ENCODE measurements around the gene ROCK2.

Gene ROCK2

DNA sequence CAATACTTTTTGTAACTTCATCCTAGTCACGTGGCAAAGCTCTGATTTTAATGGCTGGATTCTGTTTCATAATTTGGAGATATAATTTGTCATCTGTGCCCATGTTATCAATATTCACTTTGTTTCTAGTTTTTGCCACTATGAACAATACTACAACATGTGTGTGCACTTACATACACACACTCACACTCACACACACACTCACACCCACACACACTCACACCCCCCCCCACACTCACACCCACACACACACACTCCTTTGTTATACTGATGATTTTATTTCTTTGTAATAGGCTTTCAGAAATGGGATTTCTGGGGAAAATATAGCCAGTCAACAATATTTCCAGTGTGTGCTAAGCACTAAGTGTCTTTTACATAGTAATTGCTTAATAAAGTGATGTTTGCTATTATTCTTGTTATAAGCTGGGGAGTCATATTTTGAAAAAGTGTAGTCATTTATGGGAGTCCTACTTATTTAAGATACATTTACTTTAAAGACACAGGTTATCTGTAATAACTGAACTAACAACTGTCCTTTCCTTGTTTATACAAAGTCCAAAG is 22.8 kb upstream of the ROCK2 start:
- DNase-seq (ENCODE audit: low read depth): no peak

DNA sequence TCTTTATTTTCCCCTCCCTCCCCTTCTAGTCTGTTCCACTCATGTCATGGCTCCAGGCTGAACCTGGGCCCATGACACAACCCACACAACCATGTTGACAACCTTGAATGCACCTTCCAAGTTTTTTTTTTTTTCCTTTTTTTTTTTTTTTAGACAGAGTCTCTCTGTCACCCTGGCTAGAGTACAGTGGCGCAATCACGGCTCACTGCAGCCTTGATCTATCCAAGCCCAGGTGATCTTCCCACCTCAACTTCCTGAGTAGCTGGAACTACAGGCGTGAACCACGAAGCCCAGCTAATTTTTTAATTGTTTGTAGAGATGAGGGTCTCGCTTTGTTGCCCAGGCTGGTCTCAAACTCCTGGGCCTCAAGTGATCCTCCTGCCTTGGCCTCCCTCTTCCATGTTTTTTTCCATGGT is 21.9 kb upstream of the ROCK2 start:
- DNase-seq (ENCODE audit: low read depth): no peak

DNA sequence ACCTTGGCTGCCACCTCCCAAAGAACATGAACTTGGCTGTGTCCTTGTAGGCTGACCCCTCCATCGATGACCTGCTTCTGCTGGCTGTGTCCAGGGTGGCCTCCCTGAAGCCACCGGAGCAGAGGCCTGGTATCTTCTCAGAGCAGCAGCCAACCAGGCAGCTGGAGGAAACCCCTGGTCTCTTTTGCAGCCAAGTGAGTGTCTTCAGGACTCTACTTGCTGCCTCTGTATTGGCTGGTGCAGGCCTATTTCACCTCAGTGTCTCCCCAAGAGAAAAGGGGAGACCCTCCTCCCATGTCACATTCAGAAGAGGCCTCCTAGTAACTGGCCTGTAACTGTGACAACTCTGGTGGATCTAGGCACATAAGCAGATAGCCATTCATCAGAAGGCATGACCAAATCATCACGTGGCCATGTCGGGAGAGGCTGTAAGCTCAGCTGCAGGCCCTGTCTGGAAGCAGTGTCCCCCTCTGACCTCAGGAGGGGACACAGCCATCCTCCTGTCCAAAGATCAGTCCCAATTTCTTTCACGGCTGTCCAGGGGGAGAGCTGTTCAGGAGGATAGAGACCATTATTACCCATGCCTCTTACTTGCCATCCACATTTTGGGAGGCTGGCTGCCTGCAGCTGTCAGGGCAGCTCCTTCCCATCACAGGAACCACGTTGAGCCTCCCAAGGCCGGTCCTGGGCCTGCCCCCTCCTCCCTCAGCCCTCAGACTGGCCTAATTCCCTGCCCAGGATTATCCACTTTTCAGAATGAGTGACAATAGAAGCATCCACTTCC is 20.9 kb upstream of the ROCK2 start:
- DNase-seq (ENCODE audit: low read depth): no peak

DNA sequence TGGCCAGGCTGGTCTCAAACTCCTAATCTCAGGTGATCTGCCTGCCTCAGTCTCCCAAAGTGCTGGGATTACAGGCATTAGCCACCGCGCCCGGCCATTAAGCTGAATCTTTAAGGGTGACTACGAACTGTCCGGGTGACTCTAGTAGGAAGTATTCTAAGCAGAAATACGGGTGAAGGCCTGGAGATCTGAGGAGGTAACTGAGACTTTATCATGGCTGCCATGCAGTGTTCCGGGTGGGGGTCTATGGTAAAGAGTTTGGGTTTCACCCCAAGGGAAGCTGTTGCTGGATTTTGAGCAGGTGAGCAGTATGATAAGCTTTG is 20.1 kb upstream of the ROCK2 start:
- no peak for DNase-seq (ENCODE audit: low read depth)

DNA sequence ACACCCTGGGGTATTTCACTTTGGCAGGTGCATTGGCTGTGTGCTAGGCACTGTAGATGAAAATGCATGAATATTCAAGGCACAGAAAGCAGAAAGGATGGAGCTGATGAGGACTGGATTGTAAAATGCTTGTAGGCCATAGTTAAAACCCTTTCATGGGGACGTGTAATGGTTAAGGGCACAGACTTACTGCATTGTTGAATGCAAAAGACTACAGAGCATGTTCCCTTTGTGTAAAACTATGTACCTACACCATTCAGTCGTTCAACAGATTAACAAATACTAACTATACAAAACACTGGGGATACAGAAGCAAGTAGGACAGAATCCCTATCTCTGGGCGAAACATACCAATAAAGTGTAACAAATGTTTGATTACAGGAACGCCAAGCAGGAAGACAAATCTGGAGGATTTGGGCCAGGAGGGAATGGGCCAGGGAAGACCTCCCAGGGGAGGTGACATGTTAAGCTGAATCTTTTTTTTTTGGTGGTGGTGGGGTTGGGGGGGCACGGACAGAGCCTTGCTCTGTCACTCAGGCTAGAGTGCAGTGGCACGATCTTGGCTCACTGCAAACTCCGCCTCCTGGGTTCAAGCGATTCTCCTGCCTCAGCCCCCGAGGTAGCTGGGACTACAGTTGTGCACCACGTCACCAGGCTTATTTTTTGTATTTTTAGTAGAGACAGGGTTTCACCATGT is 19.6 kb upstream of the ROCK2 start:
- DNase-seq (ENCODE audit: low read depth): no peak

DNA sequence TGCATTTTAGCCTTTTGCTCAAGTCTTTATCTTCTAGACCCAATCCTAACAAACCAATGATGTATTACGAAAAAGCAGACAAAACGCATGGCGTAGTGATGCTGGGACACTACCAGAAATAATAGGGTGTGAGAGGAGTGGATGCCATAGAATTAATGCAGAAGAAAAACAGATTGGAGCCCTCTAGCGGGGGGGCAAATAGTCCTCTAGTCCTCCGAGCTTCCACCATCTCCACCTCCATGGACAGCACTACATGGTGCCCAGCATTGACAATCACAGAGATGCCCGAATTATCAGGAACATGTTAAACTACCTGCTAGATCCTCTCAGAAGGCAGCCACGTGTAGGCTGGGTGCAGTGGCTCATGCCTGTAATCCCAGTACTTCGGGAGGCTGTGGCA is 15.4 kb upstream of the ROCK2 start:
- no peak for DNase-seq (ENCODE audit: low read depth)

DNA sequence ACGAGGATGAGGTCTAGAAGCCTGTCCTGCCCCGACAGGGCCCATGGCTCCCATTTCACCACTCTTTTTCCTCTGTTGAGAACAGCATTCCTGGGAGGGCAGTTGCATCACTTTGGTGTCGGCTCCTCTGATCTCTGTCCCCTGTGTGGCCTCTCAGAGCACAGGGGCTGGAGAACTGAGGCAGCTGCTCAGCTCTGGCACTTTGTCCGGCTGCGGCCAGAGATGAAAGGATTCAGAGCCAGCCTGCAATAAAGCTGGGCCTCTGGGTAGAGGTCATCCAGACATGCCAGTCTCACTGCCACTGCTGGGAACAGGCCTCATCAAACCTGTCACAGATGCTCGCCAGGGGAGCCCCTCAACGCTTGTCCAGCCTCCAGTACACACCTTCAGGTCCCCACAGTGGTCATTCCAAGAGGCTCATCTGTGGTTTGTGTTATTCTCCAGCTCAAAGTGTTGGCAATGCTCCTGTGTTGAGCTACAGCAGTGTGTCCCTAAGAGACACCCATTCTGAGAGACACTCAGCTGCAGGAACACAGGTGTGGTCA is 13.1 kb upstream of the ROCK2 start:
- DNase-seq (ENCODE audit: low read depth): no peak

DNA sequence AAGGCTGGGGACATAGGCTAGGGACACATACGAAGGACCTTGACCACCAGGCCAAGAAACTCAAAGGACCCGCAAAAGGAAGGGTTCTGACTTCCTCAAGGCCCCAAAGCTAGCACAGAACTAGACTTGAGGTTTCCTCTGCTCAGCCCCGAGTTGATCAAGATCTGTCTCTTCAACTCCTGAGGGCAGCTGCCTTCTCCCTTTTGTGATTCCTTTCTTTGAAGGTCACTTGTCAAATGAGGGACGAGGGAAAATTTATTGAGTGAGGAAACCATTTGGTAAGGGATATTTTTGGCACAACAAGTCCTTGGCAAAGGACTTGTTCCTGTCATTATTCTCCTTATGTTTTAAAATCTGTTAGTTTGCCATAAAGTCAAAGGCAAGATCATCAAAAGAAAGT is 12.3 kb upstream of the ROCK2 start:
- no peak for DNase-seq (ENCODE audit: low read depth)

DNA sequence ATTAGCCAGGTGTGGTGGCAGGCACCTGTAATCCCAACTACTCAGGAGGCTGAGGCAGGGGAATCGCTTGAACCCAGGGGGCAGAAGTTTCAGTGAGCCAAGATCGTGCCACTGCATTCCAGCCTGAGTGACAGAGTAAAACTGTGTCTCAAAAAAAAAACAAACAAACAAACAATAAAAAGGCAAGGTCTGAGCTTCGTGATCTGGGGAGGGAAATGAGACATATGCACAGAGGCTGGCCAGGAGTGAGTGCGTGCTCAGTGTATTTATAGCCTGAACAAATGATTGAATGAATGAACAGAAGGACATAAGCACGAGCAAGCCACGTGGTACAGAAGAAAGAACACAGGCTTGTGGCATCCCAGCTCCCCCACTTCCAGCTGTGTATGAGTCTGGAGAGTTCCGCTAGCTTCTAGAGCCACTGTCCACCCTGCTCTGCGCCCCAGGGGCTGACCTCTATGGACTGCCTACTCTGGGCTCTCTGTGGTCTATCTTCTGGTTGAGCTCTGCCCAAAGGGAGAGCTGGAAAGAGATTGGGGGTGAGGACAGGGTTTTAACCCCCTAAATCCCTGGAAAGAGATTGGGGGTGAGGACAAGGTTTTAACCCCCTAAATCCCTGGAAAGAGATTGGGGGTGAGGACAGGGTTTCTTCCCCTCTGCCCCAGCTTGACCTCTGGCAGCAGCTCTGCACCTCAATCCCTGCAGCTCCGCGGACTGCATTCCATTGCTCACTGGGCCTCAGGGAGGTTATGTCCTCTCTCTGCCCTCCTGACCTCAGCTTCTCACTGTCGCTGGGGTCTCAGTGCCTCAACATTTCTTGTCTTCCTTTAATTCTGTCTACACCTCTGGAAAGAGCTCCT is 11.0 kb upstream of the ROCK2 start:
- DNase-seq (ENCODE audit: low read depth): no peak

DNA sequence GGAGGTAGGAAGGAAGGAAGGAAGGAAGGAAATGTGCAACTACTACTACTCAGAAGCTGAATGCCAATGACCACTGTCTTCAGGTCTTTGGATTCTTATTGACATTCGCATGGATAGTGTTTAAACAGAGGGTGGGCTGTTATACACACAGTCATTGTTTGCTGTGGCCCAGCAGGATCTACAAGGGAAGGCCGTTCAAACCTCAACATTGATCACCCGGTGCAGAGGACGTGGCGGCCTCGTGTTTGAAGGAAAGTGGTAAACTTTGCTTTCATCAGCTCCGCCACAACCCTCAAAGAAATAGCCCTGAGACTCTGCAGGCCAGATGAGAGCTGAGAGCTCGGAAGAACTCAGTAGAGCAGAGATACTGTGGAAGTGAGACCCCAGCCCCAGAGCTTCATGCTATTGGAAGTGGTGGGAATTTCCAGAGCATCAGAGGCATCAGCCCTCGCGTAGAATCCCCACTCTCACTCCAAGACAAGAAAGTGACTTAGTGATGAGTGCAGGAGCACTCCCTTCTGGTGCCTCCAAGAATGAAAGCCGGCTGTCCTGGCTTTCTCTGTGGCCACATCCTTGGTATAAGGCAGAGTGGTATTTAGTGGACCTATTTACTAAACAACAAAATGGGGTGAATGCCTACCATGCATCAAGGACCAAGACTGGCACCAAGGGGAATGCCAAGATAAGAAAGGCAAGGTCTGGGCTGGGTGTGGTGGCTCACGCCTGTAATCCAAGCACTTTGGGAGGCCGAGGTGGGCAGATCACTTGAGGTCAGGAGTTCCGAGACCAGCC is 10.1 kb upstream of the ROCK2 start:
- DNase-seq (ENCODE audit: low read depth): no peak

DNA sequence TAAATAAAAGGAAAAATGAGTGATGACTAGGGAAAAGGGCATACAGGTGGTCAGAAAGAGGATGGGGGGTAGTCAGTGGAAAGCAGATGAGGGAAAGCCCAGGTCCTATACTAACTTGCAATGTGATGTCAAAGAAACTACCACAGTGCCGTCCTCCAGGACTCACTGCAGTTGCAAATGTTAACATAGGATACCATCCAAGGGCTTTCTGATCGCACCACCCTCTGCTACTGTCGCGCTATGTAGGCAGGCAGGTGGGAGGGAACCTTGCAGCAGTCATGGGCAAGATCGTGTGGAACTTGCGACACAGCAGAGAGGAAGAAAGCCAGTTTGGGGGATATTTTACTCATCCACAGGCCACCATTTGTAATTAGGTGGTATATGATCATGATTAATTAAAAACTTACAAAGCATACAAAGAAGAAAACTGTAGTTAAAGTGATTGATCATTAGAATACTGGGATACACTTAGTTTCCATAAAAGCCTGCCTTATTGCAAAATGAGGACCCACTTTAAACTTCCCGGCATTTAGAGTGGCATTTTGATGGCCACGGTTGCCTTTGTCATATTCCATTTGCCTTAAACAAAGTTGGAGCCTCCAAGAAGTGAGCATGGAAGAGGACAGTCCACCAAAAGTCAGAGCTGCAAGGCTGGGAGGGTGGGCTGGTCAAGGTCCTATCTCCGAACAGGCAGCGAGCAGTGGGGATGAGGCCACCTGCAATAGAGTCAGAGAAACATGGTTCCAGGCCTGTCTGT is 8.5 kb upstream of the ROCK2 start:
- DNase-seq (ENCODE audit: low read depth): no peak

DNA sequence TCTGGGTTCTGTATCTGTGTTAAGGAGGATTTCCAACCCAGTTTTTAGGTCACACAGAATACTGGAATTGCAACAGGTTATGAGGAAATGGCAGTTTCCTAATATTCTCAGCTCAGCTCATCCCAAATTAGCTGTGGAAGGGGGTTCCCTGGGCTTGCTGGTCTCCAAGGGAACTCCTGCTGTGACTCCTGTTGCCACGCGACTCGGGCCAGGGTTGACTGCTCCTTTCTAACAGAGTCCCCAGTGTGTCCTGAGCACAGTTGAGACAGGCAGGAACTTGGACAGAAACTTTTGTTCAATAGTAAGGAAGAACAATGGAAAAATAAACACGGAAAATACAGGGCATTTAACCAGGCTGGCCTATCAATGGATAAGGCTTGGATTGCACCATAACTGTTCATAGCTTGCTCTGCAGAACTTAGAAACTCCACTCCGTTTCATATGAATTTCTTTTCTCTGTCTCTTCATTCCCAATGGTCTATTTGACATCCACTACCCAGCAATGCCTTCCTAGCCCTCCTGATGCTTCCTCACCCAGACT is 3.8 kb upstream of the ROCK2 start:
- no peak for DNase-seq (ENCODE audit: low read depth)

DNA sequence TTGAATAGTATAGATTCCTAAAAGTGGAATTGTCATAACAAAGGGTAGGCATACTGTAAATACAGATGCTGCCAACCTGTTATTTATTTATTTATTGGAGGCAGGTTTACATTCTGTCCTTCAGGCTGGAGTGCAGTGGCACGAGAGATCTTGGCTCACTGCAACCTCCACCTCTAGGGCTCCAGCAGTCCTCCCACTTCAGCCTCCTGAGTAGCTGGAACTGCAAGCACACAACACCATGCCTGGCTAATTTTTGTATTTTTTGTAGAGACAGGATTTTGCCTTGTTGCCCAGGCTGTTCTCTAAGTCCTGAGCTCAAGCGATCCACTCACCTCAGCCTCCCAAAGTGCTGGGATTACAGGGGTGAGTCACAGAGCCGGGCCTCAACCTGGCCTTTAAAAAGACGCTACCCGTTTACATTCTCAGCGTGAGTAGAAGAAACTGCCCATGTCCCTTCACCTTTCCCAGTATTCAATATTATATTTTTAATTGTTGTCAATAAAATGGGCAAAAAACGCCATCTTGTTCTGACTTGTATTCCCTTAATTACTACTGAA is 3.0 kb upstream of the ROCK2 start:
- no peak for DNase-seq (ENCODE audit: low read depth)

DNA sequence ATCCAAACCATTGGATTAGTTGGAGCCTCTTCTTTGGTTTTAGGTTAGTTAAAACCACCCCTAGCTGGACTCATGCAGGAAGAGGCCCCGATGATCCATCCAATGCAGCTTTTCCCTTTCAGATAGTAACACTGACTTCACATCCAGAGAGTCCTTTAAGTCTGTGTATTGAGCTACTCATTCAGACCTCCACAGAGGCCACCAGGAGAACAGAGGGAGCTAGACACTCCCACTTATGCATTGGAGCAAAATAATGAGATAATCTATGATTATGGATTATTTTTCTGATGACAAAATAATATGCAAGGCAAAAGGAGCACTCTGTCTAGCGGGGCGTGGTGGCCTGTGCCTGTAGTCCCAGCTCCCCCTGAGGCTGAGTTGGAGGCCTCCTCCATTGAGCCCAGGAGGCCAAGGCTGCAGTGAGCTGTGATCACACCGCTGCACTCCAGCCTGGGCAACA is 1.6 kb upstream of the ROCK2 start:
- no peak for DNase-seq (ENCODE audit: low read depth)

DNA sequence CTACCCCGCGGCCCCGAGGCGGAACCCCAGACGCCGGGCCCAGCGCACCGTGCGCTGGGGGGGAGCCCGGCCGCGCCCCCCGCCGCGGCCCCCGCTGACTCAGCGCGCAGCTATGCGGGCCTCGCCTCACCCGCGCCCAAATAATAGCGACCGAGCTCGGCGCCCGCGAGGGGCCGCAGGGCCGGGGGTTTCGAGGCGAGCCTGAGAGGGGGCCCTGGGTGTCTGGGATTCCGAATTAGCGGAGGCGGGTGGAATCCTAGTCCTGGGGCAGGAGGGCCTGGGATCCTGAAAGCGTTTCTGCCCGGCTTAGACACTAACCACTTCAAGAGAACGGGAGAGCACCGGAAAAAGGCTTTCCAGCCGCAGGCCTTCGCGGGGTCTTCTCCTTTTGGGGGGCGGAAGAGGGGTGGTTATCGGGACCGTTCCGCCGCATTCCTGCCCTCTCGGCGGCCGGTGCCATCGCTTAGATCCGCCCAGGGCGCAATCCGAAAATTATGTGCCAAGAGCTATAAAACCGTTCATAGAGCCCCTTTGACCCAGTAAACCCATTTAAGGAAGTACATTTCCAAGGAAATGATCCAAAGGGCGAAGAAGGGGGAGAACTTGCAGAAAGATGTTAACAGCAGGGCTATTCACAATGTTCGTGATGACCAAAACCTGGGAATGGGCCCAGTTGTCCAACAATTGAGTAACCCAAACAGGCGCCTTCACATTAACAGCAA is 681 bp upstream of the ROCK2 start:
- DNase-seq (ENCODE audit: low read depth): no peak

DNA sequence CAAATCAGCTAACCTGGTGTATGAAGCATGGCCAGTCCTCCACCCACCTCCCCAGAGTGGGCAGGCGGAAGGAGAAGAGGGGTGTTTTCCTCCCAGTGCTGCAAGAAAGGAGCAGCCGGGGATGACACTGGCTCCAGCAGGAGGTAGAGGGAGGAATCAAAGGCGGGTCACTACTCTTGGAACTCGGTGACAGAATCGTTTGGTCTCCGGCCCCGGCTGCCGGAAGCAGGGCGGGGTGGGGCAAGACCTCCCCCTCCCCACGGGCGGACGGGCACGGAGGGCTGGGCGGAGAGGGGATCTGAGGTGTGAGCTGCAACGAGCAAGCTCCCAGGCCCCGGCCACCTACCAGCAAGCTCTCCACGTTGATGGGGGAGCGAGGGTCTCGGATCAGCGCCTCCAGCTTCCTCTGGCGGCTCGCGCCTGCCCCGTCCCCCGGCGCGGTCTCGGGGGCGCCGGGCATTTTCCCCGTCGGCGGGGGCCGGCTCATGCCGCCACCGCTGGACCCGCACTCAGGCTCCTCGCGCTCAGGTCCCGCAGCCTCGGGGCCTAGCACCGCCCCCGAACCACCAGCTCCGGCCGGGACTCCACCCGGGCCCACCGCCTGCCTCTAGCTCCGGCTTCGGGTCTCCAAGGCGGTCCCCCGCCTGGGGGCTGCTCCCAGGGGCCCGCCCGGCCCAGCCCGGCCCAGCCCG is 640 bp downstream of the ROCK2 start:
- DNase-seq (ENCODE audit: low read depth): no peak

DNA sequence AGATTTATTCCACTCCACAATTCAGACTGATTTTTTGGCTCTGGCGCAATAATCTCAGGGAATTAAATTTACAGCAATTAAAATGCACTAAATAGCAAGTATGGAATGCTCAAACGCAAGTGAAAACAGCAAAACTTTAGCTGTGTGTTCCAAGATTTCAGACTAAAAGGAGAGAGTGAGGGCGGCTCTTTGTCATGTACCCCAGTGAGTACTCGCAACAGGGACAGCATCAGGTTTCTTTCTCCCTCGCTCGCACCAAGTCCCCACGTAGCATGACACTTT is 1.1 kb downstream of the ROCK2 start:
- DNase-seq (ENCODE audit: low read depth): no peak

DNA sequence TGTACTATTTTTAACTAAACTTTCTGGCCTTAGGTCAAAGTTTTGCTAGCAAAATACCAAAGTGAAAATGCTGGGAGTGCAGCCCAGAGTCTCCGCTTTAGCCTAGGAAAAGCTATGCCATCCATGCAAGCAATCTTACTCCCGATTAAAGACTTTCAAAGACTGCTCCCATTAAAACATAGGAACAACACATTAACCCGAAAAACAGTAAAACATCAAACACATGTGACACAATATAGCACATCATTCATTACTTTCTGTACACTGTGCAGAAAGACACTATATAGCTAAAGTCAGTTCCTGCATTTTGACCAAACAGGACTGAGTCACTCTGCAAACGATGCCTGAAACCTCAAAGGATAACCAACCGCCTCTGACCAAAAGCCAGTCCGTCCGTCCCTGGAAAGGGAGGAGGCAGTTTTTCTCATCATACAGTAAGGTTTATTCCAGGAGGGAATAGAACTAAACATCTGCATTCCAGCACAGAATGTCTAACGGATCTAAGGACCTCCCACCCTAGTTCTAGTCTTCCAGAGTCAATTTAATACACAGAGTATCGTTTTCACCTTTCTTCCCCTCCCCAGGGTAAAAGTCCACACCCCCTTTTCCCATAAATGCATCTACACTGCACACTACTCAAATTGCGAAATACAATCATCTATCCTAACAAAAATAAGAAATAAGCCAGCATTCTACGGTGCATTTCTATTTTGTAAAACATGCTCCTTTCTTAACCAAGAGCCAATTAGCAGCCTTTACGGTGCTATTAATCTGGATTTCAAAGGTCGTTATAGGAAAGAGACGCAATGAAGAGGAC is 1.7 kb downstream of the ROCK2 start:
- DNase-seq (ENCODE audit: low read depth): no peak

All from non-pigmented ciliary epithelial cell (primary cell).